Esophagus squamous epithelium (tissue), 5 donors: ENCODE results near the gene RASEF. TPM values are rescaled to one million over a fixed set of nuclear protein-coding genes. Genes with fewer than 3 reads are reported as not detected.

ENCODE experiments used
- DNase-seq: peaks from one replicate; lab custom pipeline; 2025; lab: John Stamatoyannopoulos, UW
- H3K27ac ChIP-seq, 4 donors: fragments of 200-600 bp; sonication (generic); one replicate each; pipeline ENCODE4 v1.5.1; 2016 to 2019; ENCODE audit warnings: mild to moderate bottlenecking in 1 of 4
- H3K27me3 ChIP-seq, 4 donors: fragments of 200-600 bp; sonication (generic); 1 replicate in 3 of 4; 2 replicates in 1 of 4; pipeline versions ENCODE4 v1.5.1 to v1.6.0; 2017 to 2021; ENCODE audit warnings: antibody characterized with exemption in 1 of 4
- H3K36me3 ChIP-seq, 3 donors: fragments of 200-600 bp; sonication (generic); one replicate each; pipeline ENCODE4 v1.5.1; 2016 to 2019
- H3K4me1 ChIP-seq, 3 donors: fragments of 200-600 bp; sonication (generic); one replicate each; pipeline ENCODE4 v1.5.1; 2017 to 2019
- H3K4me3 ChIP-seq, 4 donors: fragments of 200-600 bp; sonication (generic); 1 replicate in 3 of 4; 2 replicates in 1 of 4; pipeline ENCODE4 v1.5.1; 2016 to 2019; ENCODE audit warnings: mild to moderate bottlenecking in 2 of 4, moderate library complexity in 1 of 4
- H3K9me3 ChIP-seq, 3 donors: fragments of 200-600 bp; sonication (generic); one replicate each; pipeline ENCODE4 v1.5.1; 2016 to 2019
- POLR2A ChIP-seq, 4 donors: fragments of 450-650 bp; IDR thresholded peaks; one replicate each; pipeline ENCODE4 v1.6.1; 2017; ENCODE audit warnings: antibody characterized with exemption in 4 of 4, mild to moderate bottlenecking in 4 of 4, moderate library complexity in 3 of 4
- WGBS, 2 donors: methylation state at CpG; one replicate each; pipeline ENCODE4 v1.1.5; 2018; 5-methylcytosine and 5-hydroxymethylcytosine counted together
- intact Hi-C: fragments of 100-400 bp; cut with DNase I; formaldehyde crosslinking; loops from one replicate; pipeline ENCODE4 v1.15.0; 2022
- total RNA-seq, 4 donors: library from RNA; depleted of rRNA; stranded (reverse); fragments of >200 nt; gene quantifications; one replicate each; pipeline ENCODE4 v1.1.0, GENCODE V29; 2016
- TF ChIP-seq, protein P1 (sequence below), 6 experiments: fragments of 450-650 bp in 4 of 6; fragments of 200-600 bp in 2 of 6; sonication (generic) in 2 of 6; IDR thresholded peaks; one replicate each; pipeline ENCODE4 v1.5.1; 2016 to 2019; ENCODE audit warnings: antibody characterized with exemption in 6 of 6, mild to moderate bottlenecking in 4 of 6, moderate library complexity in 4 of 6
- donor health status: DM: yes; HTN: yes; CAD: no.

The RASEF gene
- total RNA-seq, 4 donors from 2014 or later = 9.1 to 17.4 (median 13.5) TPM

DNA sequence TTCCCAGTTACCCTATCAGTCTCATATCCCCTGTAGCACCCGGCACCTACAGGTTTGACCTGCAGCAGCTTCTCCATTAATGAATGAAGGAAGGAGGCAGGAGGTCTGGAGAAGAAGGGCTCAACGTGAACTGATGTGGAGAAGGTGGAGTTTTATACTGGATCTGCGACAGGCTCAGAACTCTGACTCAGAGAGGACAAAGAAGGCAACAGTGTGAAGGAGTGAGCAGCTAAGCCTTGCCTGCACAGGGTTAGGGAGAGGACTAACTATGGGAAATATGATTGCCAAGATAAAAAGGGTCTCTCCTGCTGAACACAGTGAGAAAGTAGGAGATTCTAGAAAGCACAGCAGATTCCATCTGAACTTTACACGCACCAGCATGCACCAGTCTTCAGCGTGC lies 23.6 kb downstream of the RASEF start:
- intact Hi-C loops = no loop called here

DNA sequence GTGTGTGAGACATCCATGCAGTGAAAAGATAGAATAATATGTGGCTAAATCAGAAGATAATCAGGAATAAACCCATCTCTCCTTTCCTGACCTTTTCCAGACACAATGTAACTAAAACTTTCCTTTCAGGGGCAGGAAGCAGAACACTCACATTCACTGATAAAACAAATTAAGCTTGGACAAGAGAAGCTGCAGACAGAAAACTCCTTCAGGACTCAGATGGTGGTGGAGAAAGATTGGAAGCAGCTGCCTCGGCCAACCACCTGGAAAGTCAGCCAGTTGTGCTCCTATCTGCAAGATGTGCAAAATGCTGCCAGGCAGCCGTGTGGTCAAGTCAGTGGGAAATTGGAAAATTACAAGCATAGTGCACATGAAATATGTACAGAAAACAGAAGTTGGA lies 26.9 kb downstream of the RASEF start:
- Histone ChIP-seq H3K9me3 (no peaks in the 10 kb centered on the region), H3K36me3 (no peaks in the 10 kb centered on the region), H3K4me3 (no peak overlapping the region), H3K27me3 (no peaks in the 10 kb centered on the region), H3K4me1 (peaks cover 0 to 11% (median 0%) of the 10 kb centered on the region in 3 donors), H3K27ac (no peak overlapping the region)
- TF ChIP-seq POLR2A (IDR thresholded peaks at IDR 0.05) = no peak
- TF ChIP-seq, protein P1, sequence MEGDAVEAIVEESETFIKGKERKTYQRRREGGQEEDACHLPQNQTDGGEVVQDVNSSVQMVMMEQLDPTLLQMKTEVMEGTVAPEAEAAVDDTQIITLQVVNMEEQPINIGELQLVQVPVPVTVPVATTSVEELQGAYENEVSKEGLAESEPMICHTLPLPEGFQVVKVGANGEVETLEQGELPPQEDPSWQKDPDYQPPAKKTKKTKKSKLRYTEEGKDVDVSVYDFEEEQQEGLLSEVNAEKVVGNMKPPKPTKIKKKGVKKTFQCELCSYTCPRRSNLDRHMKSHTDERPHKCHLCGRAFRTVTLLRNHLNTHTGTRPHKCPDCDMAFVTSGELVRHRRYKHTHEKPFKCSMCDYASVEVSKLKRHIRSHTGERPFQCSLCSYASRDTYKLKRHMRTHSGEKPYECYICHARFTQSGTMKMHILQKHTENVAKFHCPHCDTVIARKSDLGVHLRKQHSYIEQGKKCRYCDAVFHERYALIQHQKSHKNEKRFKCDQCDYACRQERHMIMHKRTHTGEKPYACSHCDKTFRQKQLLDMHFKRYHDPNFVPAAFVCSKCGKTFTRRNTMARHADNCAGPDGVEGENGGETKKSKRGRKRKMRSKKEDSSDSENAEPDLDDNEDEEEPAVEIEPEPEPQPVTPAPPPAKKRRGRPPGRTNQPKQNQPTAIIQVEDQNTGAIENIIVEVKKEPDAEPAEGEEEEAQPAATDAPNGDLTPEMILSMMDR (IDR thresholded peaks at IDR 0.05) = no peak
- no peak for DNase-seq
- 63% methylated on average over 2 of the region's 2 CpGs for WGBS, 2 donors
- intact Hi-C loops = no loop called here

More for the DNA sequence above, 23.6 kb downstream of the RASEF start:
- TF ChIP-seq, protein P1 (IDR thresholded peaks at IDR 0.05) = no peak
- no peak for TF ChIP-seq POLR2A (IDR thresholded peaks at IDR 0.05)
- Histone ChIP-seq H3K27me3 (no peaks in the 10 kb centered on the region), H3K4me1 (no peaks in the 10 kb centered on the region), H3K4me3 (no peak overlapping the region), H3K36me3 (no peaks in the 10 kb centered on the region), H3K9me3 (no peaks in the 10 kb centered on the region), H3K27ac (no peak overlapping the region)
- no peak for DNase-seq
- WGBS, 2 donors = 70 to 79% methylated on average over 4 to 5 of the region's 5 CpGs

DNA sequence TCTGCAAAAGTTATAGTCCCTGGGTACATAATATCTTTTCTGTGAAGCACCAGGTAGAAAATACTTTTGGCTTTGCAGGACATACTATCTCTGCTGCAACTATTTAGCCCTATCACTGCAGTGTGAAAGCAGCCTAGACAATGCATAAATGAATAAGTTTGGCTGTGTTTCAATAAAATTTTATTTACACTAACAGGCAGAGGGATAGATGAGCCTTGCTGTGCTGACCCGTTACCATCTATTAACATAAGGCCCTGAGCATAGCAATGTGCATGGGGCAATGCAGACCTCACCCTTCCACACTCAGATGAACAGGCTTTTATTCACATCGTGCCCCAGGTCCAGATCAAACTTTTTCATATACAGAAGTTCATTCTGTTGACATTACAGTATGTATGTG lies 27.8 kb downstream of the RASEF start:
- H3K27me3 ChIP-seq = no peaks in the 10 kb centered on the region
- H3K4me1 ChIP-seq = peaks cover 0 to 20% (median 0%) of the 10 kb centered on the region in 3 donors
- no peaks in the 10 kb centered on the region for H3K9me3 ChIP-seq
- no peak overlapping the region for H3K4me3 ChIP-seq
- WGBS, 2 donors = 72 to 73% methylated on average over 2 of the region's 2 CpGs
- no peak overlapping the region for H3K27ac ChIP-seq
- no peaks in the 10 kb centered on the region for H3K36me3 ChIP-seq
- intact Hi-C loops = no loop called here
- DNase-seq = no peak
- TF ChIP-seq POLR2A (IDR thresholded peaks at IDR 0.05) = no peak

DNA sequence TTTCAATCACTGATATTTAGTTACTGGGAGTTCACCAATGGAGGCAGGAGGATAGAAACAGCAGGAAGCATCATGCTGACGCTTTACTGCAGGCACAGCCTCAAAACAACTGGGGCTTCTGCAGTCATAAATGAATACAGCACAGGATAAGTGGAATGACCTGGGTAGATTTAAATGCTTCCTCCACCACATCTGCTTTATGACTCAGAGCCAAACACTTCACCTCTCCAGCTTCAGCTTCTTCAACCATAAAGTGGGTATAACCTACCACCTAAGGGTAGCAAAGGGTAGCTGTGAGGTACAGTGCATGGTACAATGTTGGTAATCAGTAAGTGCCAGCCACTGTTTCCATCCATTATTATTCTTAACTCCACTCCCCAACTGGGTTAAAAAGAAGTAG lies 28.4 kb downstream of the RASEF start:
- Histone ChIP-seq H3K9me3 (no peaks in the 10 kb centered on the region), H3K27ac (no peak overlapping the region), H3K4me1 (peaks cover 0 to 26% (median 0%) of the 10 kb centered on the region in 3 donors), H3K36me3 (no peaks in the 10 kb centered on the region), H3K27me3 (no peaks in the 10 kb centered on the region), H3K4me3 (no peak overlapping the region)
- intact Hi-C loops = no loop called here
- TF ChIP-seq, protein P1 (IDR thresholded peaks at IDR 0.05) = no peak
- TF ChIP-seq POLR2A (IDR thresholded peaks at IDR 0.05) = no peak
- WGBS, 2 donors = 75 to 81% methylated on average over 1 of the region's 1 CpG
- no peak for DNase-seq

DNA sequence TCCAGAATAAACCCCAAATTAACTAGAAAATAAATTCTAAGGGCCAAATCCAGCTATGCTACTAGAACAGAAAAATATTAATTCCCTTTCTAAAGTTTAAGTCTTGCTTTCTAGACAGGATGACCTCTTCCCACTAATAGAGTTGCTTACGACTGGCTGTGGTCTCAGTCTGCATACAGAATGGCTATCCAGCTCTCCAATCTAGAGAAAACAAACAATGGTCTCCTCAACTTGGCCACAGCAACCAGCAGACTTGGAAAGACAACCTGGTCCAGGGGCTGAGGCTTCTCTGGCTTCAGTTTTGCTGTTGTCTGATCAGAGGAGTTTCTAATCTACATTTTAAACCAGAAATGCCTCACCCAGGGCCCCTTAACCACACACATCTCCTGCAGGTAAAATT lies 28.9 kb downstream of the RASEF start:
- DNase-seq = no peak
- intact Hi-C loops = no loop called here
- WGBS, 2 donors = 50 to 73% methylated on average over 1 of the region's 1 CpG
- no peaks in the 10 kb centered on the region for H3K9me3 ChIP-seq
- H3K27ac ChIP-seq = no peak overlapping the region
- H3K27me3 ChIP-seq = no peaks in the 10 kb centered on the region
- H3K36me3 ChIP-seq = no peaks in the 10 kb centered on the region
- TF ChIP-seq, protein P1 (IDR thresholded peaks at IDR 0.05) = no peak
- TF ChIP-seq POLR2A (IDR thresholded peaks at IDR 0.05) = no peak
- H3K4me3 ChIP-seq = no peak overlapping the region
- peaks cover 0 to 28% (median 0%) of the 10 kb centered on the region in 3 donors for H3K4me1 ChIP-seq
